HCT116 (cell line): ENCODE measurements around the gene FNDC3B.

ENCODE experiments used
- ATF3 ChIP-seq: IDR thresholded peaks from 2 replicates; pipeline ENCODE4 v1.6.1; 2012
- CTCF ChIP-seq, 3 experiments: fragments of 200-600 bp in 1 of 3; sonication (generic) in 1 of 3; IDR thresholded peaks in 2 of 3; conservative IDR thresholded peaks in 1 of 3; 2 replicates each; pipeline ENCODE4 v1.5.1; 2012 to 2017; ENCODE audit warnings: low read depth in 2 of 3, low read length in 2 of 3, antibody characterized with exemption in 1 of 3, borderline replicate concordance in 1 of 3, control low read depth in 1 of 3, mild to moderate bottlenecking in 1 of 3, mixed read lengths in 1 of 3, mixed run types in 1 of 3, moderate library complexity in 1 of 3; ENCODE audit not compliant: insufficient read depth in 1 of 3
- EZH2 ChIP-seq: fragments of 200-600 bp; sonication (generic); IDR thresholded peaks from 2 replicates; pipeline ENCODE4 v1.6.1; 2017; ENCODE audit warnings: antibody characterized with exemption, mixed run types
- JUND ChIP-seq: IDR thresholded peaks from 2 replicates; pipeline ENCODE4 v1.6.1; 2012
- POLR2A ChIP-seq: IDR thresholded peaks from 2 replicates; pipeline ENCODE4 v1.7.0; 2011; ENCODE audit warnings: borderline replicate concordance; ENCODE audit not compliant: insufficient read depth, insufficient read length; ENCODE audit errors: extremely low read depth
- REST ChIP-seq: IDR thresholded peaks from 2 replicates; pipeline ENCODE4 v1.6.1; 2012; ENCODE audit warnings: low read depth
- ZNF274 ChIP-seq: fragments of 200-500 bp; sonication (Bioruptor generic); IDR thresholded peaks from 2 replicates; pipeline ENCODE4 v1.6.1; 2014; ENCODE audit warnings: mild to moderate bottlenecking, low read depth, low read length, inconsistent platforms

GRCh38 chr3:172298247-172298646 lies 258.9 kb downstream of the FNDC3B start:
- TF ChIP-seq CTCF (IDR thresholded peaks at IDR 0.05 in 2 of 3, conservative IDR thresholded peaks at IDR 0.05 in 1 of 3; ENCODE audit: borderline replicate concordance in 1 of 3, insufficient read depth in 1 of 3, low read depth in 2 of 3, low read length in 2 of 3) (no peak), POLR2A (no peak), REST (no peak), ATF3 (no peak), JUND (no peak), ZNF274 (no peak), EZH2 (no peak)
